ENCODE measurements around the gene MECR.

- TF ChIP-seq EP300 (IDR thresholded peaks at IDR 0.05) (no peak), CTCF (IDR thresholded peaks at IDR 0.05) (no peak)
Measured at GRCh38 chr1:29270929-29271521, 40.3 kb upstream of the MECR start.

All from upper lobe of left lung (tissue), 4 donors.